Prostate gland (tissue), 2 donors: ENCODE measurements around the gene RPE65. TPM values are rescaled to one million over a fixed set of nuclear protein-coding genes. Genes with fewer than 3 reads are reported as not detected.

Experiments
- DNase-seq: peaks from one replicate; pipeline ENCODE4 v3.0.0-alpha.2; 2019; ENCODE audit warnings: low spot score
- H3K27ac ChIP-seq, 2 donors: fragments of 200-600 bp; sonication (generic); 2 replicates each; pipeline ENCODE4 v1.5.1; 2017 to 2019
- H3K27me3 ChIP-seq: fragments of 200-600 bp; sonication (generic); replicated peaks from 2 replicates; pipeline ENCODE4 v1.5.1; 2019; ENCODE audit not compliant: insufficient read depth
- H3K36me3 ChIP-seq, 2 donors: fragments of 200-600 bp; sonication (generic); 1 replicate in 1 of 2; 2 replicates in 1 of 2; pipeline versions ENCODE4 v1.5.1 to v1.8.1; 2017 to 2019
- H3K4me1 ChIP-seq: fragments of 200-600 bp; sonication (generic); replicated peaks from 2 replicates; pipeline ENCODE4 v1.5.1; 2019
- H3K4me3 ChIP-seq, 2 donors: fragments of 200-600 bp; sonication (generic); 2 replicates each; pipeline ENCODE4 v1.5.1; 2017 to 2019
- H3K9me3 ChIP-seq: fragments of 200-600 bp; sonication (generic); 2 replicates; pipeline ENCODE4 v1.5.1; 2017
- POLR2A ChIP-seq: fragments of 450-650 bp; IDR thresholded peaks from one replicate; pipeline ENCODE4 v1.6.1; 2016; ENCODE audit warnings: antibody characterized with exemption, mild to moderate bottlenecking
- POLR2AphosphoS5 ChIP-seq: sonication (generic); formaldehyde crosslinking; IDR thresholded peaks from one replicate; pipeline ENCODE4 v1.6.1; 2017; ENCODE audit warnings: antibody characterized with exemption
- WGBS: methylation state at CpG from one replicate; pipeline ENCODE4 v1.1.5; 2018; 5-methylcytosine and 5-hydroxymethylcytosine counted together
- intact Hi-C: fragments of 100-400 bp; cut with DNase I; formaldehyde crosslinking; loops from one replicate; pipeline ENCODE4 v1.14.2; 2022
- total RNA-seq, 2 donors: library from RNA; depleted of rRNA; stranded (reverse); fragments of >200 nt; gene quantifications; one replicate each; pipeline ENCODE4 v1.1.0, GENCODE V29; 2016
- TF ChIP-seq, protein P1 (sequence below), 4 experiments: fragments of 200-600 bp in 2 of 4; fragments of 450-650 bp in 2 of 4; sonication (generic) in 2 of 4; IDR thresholded peaks; 1 replicate in 3 of 4; 2 replicates in 1 of 4; pipeline ENCODE4 v1.5.1; 2016 to 2019; ENCODE audit warnings: antibody characterized with exemption in 4 of 4, mild to moderate bottlenecking in 2 of 4, moderate library complexity in 2 of 4

The RPE65 gene
- total RNA-seq = under 1 TPM; 0.57 to 0.91 TPM

DNA sequence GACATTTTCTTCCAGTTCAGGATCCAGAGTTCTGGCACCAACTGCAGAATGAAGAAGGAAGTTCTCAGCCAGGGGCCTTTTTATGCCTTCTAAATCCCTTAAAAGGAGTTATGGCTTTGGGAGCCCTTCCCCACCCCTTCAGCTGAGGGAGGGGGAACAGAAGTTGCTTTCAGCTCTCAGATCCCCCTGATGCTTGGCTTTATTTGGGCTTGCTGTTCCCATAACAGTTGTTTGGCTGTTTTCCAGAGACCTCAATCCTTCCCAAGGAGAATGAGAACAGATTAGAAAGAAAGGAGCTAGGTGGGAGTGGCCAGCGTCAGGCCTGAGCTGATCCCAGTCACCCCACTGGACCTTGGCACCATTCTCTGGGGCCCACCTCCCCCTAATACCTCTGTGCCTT lies at the start of gene RPE65:
TSS of gene RPE65 (minus strand) at position 54 of the 400 bp plus-strand sequence. CDS start at position 5, 49 bp downstream.
- Histone ChIP-seq H3K36me3 (no peaks in the 10 kb centered on the region), H3K27me3 (peaks cover 2% of the 10 kb centered on the region), H3K27ac (no peak within 1 kb of the TSS), H3K4me1 (no peaks in the 10 kb centered on the region), H3K9me3 (no peaks in the 10 kb centered on the region), H3K4me3 (no peak within 1 kb of the TSS)
- DNase-seq = no peak
- TF ChIP-seq, protein P1, sequence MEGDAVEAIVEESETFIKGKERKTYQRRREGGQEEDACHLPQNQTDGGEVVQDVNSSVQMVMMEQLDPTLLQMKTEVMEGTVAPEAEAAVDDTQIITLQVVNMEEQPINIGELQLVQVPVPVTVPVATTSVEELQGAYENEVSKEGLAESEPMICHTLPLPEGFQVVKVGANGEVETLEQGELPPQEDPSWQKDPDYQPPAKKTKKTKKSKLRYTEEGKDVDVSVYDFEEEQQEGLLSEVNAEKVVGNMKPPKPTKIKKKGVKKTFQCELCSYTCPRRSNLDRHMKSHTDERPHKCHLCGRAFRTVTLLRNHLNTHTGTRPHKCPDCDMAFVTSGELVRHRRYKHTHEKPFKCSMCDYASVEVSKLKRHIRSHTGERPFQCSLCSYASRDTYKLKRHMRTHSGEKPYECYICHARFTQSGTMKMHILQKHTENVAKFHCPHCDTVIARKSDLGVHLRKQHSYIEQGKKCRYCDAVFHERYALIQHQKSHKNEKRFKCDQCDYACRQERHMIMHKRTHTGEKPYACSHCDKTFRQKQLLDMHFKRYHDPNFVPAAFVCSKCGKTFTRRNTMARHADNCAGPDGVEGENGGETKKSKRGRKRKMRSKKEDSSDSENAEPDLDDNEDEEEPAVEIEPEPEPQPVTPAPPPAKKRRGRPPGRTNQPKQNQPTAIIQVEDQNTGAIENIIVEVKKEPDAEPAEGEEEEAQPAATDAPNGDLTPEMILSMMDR (IDR thresholded peaks at IDR 0.05) = no peak
- TF ChIP-seq POLR2A (no peak), POLR2AphosphoS5 (no peak)
- intact Hi-C loops = no loop called here
- whole genome bisulfite sequencing = 30% methylated on average over 1 of the region's 1 CpG

DNA sequence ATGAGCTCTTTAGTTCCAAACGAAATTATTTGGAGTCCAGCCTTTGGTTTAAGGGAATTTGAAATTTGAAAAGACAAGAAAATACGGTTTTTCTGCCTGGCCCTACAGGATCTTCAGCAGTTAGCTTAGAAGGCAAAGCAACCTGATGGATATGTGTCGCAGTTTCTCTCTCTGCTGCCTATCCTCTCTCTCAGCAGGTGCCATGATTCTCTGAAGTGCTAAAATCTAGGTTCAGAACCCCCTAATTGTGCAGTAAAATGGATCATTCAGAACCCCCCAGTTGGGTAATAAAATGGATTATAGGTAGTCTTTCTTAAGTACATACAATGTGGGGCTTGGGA lies 47.6 kb upstream of the RPE65 start:
- WGBS = 10% methylated on average over 3 of the region's 3 CpGs
- H3K36me3 ChIP-seq = no peaks in the 10 kb centered on the region
- H3K4me3 ChIP-seq = peak overlapping the region; percentile 47 to 52
- TF ChIP-seq, protein P1 (IDR thresholded peaks at IDR 0.05) = no peak
- TF ChIP-seq POLR2A (no peak), POLR2AphosphoS5 (no peak)
- no peaks in the 10 kb centered on the region for H3K27me3 ChIP-seq
- no peak for DNase-seq
- H3K4me1 ChIP-seq = no peaks in the 10 kb centered on the region
- H3K27ac ChIP-seq = peak overlapping the region; percentile 22 to 28
- intact Hi-C loops = no loop called here
- no peaks in the 10 kb centered on the region for H3K9me3 ChIP-seq

DNA sequence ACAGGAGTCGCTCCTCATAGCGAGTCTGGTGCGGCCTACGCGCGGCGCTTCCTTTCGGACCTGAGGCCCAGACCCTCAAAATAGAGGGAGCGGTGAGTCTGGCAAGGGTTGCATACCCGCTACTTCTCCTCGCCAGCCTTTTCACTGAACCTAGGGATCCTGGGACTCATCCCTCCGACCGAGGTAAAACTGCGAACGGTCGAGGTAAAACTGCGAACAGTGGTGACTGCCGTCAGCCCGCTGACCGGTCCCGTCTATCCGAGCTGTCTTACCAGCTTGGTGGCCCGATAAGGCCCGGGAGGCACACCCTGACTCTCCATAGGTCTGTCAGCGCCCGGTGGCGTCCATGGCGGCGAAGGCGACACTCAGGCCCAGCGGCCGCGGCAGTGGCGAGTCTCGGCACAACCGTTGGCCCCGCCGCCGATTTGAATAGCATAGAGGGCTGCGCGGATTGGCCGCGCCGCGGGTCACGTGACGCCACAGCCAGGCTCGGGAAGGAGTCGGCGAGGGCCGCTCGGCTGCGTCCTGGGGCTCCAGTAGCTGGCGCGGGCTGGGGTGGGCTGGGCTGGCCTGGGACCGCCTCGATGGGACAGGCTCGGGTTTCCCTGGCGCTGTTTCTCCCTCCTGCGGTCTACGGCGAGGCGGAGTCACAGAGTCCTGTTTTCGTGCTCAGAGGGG lies 47.1 kb upstream of the RPE65 start, which contains the start of gene DEPDC1:
TSS of gene DEPDC1 (minus strand) at position 403 of the 678 bp plus-strand sequence. CDS start at position 320, 83 bp downstream.
- peak within 1 kb of the TSS; percentile 47 to 52 for H3K4me3 ChIP-seq
- WGBS = under 1% methylated on average over 46 of the region's 64 CpGs
- peak; percentile 94 for DNase-seq
- H3K27me3 ChIP-seq = no peaks in the 10 kb centered on the region
- no peaks in the 10 kb centered on the region for H3K9me3 ChIP-seq
- H3K36me3 ChIP-seq = no peaks in the 10 kb centered on the region
- H3K4me1 ChIP-seq = no peaks in the 10 kb centered on the region
- intact Hi-C loops = no loop called here
- TF ChIP-seq POLR2A (peak; percentile 43), POLR2AphosphoS5 (peak; percentile 69)
- TF ChIP-seq, protein P1 (IDR thresholded peaks at IDR 0.05) = peak in 1 of 4 experiments; percentile 31
- H3K27ac ChIP-seq = peak within 1 kb of the TSS; percentile 22 to 28

DNA sequence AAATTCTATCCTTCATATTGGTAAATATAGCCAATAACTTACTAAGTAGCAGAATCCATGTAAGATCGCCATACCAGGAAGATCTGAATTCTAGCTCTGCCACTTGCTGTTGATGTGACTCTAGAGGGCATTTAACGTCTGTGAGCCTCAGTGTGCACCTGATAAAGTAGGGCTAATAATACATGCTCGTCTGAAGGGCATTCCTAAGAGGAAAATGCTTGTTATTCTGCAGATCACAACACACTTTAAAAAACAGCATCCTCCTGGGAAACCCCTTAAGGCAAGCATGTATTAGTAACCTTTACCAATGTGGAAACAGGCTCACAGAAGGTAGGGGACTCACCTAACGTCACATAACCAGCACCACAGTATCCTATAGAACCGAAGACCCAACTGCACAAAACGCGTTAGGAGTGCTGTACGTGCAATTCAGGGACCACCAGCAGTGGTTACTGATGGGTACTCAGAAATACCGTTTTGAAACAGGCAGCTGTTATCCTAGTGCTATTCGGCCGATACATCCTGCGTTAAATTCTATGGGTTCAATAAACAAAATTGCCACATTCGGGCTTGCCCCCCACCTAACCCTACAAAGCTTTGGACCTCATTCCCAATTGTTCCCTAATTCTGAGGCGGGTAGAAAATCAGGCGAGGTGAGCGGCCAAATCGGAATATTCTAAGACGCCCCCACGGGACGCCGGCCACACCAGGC lies 46.4 kb upstream of the RPE65 start:
- Histone ChIP-seq H3K9me3 (no peaks in the 10 kb centered on the region), H3K4me1 (no peaks in the 10 kb centered on the region), H3K36me3 (no peaks in the 10 kb centered on the region), H3K27me3 (no peaks in the 10 kb centered on the region), H3K4me3 (peak overlapping the region; percentile 47 to 52), H3K27ac (no peak overlapping the region)
- 11% methylated on average over 21 of the region's 21 CpGs for WGBS
- intact Hi-C loops = no loop called here
- DNase-seq = no peak
- TF ChIP-seq POLR2A = no peak
- TF ChIP-seq POLR2AphosphoS5 = no peak
- TF ChIP-seq, protein P1 (IDR thresholded peaks at IDR 0.05) = no peak
